Pulmonary artery endothelial cell (primary cell): Measurements from ENCODE around the gene ADH7. TPM values are rescaled to one million over a fixed set of nuclear protein-coding genes. Genes with fewer than 3 reads are reported as not detected.
A peak's percentile ranks its signal among the peaks of the same experiment; 100 is the strongest.
"Not testable (repeated sequence)": the region's sequence is repeated elsewhere in the genome, so short reads cannot be mapped to it uniquely, and the experiment has no call there.

Experiments used
- DNase-seq: peaks from one replicate; pipeline ENCODE4 v3.0.0-alpha.2; 2011; ENCODE audit warnings: low read depth, low spot score
- total RNA-seq: library from RNA; depleted of rRNA; stranded (reverse); fragments of >200 nt; gene quantifications from 2 replicates; pipeline ENCODE4 v1.2.3, GENCODE V29; 2014

Gene ADH7
- total RNA-seq, 1 donor from 2014 or later: not detected

DNA sequence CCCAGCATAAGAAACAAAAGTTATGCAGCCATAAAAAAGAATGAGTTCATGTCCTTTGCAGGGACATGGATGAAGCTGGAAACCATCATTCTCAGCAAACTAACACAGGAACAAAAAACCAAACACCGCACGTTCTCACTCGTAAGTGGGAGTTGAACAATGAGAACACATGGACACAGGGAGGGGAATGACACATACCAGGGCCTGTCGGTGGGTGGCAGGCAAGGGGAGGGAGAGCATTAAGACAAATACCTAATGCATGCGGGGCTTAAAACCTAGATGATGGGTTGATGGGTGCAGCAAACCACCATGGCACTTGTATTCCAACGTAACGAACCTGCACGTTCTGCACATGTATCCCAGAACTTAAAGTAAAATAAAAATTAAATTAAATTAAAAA, 19.4 kb downstream of the ADH7 start:
- DNase-seq: not testable (repeated sequence)

DNA sequence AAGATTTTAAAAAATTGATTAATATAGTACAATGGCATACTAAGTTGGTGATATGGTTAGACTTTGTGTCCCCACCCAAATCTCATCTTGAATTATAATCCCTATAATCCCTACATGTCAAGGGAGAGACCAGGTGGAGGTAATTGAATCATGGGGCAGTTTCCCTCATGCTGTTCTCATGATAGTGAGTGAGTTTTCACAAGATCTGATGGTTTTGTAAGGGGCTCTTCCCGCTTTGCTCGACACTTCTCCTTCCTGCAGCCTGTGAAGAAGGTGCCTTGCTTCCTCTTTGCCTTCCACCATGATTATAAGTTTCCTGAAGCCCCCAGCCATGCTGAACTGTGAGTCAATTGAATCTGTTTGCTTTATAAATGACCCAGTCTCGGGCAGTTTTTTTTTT, 20.2 kb downstream of the ADH7 start:
- DNase-seq: not testable (repeated sequence)

DNA sequence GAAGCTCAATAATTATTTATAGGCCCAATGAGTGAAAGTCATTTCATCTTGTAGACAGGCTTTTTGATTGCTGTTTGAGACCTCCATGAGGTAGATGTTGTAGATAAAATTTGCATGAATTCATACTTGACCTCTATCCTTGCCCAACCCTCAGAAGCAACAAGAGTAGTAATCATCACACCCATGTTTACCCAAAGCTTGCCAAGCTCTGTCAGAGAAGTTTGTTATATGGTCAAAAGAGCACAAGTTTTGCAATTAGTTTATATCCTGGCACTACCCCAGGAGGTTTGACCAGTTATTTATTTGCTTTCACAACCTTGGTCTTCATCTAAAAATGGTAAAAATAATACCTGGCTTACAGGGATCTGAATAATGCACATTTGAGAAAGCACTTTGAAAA, 20.7 kb downstream of the ADH7 start:
- no peak for DNase-seq

DNA sequence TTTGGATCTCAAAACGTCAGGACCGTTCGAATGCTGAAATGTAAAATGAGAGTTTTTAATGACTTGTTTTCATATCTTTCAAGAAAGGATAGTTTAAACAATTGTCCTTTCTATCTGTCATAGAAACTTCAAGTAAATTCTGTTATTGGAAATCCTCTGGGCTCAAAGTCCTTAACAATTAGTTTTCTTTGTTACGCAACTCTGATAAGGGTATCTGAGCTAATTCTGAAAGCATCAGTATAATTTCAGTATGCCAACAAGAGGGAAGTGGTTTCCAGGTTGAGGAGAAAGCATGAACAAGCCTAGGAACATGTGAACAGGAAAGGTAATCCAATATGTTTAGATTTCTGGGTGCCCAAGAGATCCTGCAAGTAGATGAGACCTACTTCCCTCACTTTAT, 22.0 kb downstream of the ADH7 start:
- no peak for DNase-seq

DNA sequence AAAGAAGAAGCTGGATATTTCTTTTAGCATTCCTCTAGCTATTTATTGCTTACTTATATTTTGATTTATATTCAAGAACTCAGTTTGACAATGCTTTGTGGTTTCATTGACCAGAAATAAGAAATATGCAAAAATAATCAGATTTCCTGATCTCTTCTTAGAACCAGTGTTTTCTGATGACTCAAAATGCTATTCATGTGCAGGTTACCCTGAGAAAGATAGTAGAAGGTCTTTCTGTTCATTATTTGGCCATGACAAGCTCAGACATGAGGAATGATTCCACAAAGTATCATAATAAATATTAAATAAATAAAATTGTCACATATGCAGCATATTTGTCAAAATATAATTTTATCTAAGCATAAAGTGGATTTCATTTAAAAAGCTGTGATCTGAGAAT, 24.1 kb downstream of the ADH7 start:
- no peak for DNase-seq

DNA sequence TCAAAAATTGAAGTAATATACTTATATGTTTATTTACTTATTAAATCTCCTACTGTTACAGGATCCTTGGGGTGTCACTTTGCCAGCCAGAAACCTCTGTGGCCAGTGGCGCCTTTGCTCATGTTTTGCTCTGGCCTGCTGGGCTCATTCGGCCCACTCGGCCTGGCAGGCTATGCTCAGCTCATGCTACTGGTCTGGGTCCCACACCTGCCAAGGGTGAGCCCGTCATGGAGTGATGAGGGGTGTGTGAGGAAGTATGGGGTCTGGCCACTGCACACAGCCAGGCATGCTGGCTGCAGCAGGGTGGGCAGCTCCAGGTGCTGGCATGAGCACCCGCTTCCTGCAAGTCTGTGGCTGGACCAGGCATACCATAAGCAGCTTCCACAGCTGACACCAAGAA, 25.1 kb downstream of the ADH7 start:
- no peak for DNase-seq

DNA sequence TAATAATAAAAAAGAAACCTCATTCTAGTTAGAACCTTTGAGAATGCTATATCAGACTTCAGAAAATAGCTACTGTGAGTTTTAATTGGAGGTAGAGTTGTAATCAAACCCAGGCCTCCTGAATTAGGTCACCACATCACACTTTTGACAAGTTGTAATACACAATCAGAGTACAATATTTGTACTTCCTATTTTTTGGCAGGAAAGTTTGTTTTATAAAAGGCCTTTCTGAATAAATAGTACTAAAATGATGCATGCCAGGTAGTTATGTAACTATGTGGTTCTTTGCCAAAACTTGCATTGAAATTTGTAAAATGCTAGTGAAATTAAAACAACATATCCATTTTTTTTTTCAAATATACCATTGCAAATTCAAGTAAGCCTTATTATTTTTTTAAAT, 26.8 kb downstream of the ADH7 start:
- DNase-seq: no peak

DNA sequence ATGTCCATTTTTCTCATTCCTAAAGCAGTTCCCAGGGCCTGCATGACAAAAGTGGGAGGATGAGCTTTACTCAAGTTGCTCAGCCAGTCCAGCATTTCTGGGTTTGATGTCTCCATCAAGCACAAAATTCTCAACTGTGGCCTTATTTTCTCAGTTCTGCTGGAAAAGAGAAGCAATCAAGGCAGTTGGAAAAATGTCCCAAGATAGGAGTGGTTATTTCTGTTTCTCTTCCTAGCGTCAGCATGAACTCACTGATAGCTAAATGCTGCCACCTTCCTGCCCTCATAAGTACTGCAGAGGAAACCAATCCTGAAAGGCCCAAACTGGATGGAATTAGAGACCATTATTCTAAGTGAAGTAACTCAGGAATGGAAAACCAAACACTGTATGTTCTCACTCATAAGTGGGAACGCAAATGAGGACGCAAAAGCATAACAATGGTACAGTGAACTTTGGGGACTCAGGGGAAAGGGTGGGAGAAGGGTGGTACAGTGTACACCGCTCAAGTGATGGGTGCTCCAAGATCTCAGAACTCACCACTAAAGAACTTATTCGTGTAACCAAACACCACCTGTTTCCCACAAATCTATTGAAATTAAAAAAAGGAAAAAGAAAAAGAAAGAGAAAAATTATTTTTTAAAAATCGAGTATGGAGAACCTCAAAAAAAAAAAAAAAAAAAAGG, 29.6 kb downstream of the ADH7 start:
- peak; percentile 46 for DNase-seq

DNA sequence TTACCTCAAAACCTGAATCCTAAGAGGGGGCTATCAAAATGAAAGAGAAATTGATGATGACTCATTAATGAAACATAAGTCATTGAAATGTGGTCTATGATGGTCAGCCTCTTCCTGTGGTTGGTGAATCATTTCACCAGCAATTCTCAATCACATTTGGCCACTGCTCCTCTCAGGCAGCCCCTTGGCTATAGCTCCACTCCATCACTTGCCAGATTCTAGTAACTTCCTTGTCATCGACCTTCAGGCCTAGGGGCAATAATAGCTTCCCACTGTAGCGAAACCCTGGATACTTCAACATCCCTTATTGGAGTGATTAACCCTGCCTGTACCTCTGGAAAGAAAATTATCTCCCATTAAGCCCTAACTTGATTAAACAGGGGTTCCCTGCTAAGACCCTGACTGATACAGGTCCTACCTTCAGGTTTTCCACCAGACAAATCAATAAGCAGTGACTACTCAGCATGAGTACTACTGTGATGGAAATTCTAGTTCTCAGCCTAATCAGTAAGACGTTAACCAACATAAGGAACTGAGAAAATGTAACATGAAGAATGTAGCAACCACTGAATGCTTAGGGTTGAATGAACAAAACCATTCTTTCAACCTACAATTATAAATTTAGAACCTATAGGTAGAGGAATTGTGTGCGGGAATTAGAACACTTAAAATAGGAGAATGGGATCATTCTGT, 30.4 kb downstream of the ADH7 start:
- DNase-seq: peak; percentile 10

DNA sequence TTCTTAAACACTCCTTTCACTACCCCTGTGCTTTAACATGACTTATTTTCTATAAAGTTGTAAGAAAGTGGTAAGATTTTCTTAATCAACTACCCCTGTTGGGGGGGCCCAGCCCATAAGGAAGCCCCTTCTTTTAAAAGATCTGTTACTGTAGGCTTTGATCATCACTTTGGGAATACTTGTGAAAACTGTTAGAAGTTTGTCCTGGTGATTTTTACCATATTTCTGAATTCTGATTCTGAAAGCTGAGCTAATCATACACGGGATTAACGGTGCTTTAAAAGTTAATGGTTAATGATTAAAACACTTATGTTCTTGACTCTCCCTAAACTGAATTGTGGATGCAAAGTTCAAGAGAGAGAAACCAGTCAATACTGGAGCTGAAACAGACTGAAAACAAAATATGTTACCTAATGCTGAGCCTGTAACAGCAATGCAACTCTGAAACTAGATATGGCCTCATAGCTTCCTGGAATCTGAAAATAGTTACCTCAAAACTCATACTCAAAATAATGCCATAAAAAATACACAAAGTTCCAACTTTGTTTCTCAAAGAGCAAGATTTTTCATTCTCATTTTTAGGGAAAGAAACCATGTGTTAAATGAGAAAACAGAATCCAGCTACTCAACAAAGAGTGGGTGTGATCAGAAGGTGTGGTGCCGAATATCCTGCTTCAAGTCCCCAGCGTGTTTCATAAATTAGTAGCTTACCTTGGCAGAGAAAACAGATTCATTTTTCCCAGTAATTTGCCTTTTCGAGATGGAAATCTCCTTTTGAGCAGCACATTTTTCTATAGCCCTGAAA, 31.6 kb downstream of the ADH7 start:
- DNase-seq: no peak

DNA sequence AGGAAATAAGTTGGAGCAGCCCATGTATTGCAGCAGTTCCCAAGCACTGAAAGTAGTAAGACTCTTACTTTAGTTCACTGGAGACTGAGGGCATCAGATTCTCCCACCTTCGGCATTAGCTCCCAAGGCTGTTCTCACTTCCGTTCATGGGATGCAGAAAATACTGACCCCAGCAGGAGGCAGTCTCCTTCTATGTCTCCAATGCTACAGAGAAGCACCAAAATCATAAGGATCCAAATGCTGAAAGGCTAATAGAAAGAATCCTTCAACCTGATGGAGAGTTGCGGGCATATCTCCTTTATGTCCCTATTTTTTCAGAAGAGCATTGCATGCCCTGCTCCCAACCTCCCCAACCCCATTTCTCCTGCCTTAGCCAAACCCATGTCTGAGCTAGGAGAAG, 32.4 kb downstream of the ADH7 start:
- no peak for DNase-seq

DNA sequence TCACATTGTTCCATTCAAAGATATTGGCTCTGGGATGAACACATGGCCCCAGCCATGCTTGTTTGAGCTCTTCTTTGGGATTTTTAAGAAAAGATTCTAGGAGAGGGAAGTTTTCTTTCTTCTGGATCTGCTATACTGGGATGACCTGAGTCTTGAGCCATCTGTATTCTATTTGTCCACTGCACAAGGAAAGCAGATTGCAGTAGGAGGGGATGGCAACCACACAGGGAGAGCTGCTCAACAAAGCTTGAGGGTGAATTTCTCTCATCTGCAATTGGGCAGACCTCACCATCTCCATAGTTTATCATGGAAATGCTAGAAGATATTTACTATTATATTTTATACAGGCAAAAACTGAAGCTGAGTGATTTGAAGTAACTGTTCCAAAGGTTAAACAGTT, 34.3 kb downstream of the ADH7 start:
- DNase-seq: no peak

DNA sequence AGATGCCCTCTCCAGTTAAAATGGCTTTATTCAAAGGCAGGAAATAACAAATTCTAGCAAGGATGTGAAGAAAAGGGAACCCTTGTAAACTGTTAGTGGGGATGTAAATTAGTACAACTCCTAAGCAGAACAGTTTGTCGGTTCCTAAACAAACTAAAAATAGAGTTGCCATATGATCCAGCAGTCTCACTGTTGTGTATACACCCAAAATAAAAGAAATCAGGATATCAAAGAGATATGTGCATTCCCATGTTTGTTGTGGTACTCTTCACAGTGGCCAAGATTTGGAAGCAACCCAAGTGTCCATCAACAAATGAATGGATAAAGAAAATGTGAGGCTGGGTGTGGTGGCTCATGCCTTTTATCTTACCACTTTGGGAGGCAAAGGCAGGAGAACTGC, 36.1 kb downstream of the ADH7 start:
- DNase-seq: no peak

DNA sequence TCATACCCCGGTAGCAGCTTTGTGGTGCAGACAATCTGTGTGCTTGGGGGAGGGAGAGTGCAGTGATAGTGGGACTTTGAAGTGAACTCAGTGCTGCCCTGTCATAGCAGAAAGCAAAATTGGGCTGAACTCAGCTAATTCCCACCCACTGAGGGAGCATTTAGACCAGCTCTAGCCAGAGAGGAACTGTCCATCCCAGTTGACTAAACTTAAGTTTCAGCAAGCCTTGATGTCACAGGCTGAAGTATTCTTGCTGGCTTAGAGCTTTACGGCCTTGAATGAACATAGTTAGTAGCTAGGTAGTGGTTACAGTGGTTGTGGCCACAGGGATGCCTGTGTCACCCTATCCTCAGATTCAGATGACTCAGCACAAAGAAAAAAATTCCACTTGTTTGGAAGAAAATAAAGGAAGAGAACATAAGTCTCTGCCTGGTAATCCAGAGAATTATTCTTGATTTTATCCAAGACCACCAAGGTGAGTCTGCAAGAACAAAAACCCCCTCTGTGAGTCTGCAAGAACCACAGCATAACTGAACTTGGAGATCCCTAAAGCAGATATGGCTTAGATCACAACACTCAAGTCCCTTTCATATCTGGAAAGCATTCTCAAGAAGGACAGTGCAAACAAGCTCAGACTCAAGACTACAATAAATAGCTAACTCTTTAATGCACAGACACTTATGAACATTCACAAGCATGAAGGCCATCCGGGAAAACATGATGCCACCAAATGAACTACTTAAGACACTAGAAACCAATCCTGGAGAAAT, 39.4 kb downstream of the ADH7 start:
- DNase-seq: no peak

DNA sequence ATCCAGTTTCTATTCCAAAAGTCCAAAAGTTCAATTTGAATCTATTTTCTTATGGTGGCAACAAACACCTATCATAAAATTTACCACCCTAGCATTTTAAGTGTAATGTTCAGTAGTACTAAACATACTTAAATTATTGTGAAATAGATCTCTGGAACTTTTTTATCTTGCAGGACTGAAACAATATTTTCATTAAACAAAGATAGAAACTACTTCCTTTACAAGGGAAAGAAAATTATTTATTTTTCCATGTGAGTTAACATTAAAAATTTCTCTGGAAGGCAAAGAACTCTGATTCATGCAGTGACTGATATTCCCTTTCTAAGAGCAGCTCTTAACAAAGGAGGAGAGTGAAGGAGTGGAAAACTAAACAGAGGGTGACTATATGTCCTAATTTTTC, 40.2 kb downstream of the ADH7 start:
- no peak for DNase-seq

DNA sequence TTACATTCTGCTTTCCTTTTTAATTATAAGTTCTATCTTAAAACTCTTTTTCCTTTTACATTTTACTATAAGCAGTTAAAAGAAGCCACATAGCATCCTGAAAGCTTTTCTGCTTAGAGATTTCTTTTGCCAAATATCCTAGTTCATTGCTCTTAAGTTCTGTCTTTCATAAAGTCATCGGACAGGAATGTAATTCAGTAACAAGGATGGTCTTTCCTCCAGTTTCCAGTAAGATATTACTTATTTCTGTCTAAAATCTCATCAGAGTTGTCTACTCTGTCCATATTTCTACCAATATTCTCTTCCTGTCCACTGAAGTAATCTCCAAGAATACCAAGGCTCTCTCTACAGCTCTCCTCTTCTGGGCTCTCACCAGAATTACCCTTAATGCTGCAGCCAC, 45.1 kb downstream of the ADH7 start:
- DNase-seq: no peak

DNA sequence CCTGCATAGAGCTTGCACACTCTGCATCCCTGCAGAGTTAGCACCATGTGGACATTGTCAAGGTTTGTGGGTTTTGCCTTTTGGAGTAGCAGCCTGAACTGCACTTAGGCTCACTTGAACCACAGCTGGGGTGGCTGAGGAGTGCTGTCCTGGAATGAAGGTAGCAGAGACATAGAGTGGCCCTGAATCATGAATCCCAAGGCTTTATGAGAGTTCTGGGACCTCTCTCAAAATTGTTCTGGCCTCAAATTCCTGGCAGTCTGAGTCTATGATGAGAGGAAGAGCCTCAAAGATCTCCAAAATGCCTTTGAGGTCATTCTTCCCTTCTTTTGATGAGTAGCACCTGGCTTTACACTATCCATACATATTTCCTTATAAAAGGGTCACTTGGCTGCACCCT, 45.5 kb downstream of the ADH7 start:
- no peak for DNase-seq

DNA sequence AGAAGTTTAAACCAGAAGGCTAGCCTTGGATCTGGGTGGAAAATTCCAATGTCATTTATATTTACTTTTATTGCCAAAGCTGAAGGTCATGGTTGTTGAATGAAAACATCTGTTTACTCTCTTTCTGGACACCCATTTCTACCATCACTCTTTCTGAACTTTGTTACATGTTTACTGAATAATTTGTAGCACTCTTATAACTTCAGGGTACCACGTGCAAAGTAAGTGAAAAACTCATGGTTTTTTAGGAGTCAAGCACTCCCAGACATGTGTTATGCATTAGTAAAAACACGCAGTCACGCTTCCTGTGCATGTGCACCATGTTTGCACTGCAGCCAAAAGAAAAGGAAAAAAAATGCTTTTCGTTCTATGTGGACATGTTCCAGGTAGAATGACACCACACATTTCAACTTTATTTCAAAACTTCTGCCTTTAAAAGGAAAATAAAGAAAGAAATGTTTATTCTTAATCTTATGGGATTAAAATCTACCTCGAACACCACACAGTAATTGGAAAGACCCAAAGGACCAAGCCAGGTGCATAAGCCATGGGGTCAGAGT, 51.2 kb downstream of the ADH7 start:
- no peak for DNase-seq

DNA sequence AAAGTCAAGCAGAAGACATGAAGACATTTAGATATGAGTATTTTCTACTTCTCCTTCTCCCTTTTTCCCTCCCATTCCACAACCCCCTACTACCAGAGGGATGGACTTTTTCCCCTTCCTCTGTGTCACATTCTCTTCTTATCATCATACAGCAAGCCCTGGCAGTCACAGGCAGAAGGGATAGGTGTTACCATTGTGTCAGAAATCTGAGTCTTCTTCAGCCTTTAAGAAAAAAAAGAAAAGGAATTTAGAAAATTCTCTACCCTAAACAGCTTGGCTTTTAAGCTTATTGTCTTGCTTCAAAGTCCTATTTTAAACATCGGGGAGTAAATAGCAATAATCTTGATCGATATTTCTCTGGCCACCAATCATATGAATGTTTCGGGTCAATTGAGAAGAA, 51.7 kb downstream of the ADH7 start:
- no peak for DNase-seq

DNA sequence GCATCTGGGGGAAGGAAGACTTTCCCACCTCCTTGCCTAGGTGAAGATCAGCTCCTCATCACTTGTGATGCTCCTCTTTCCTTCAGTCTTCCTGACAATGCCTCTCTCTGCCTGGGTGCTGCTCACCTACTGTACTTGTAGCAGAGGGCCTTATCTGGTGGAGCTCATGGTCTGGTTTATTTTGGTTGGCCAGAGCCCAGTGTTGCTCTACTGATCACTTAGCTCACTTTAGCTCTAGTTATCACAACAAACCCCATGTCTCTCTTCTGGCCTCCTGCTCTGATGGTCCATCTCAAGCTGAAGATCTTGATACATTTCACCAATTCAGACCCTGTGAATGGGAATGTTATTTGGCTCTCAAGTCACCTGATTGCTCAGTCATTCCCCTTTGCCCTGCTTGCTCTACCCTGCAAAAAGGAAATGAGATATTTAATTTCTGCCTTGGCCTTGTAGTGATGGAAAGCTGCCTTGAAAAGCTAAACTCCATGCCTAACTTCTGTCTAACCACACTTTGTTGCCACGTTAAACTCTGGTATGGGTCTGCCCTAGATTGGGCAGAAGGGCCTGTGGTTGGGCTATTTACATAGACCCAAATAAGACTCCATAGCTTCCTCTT, 52.3 kb downstream of the ADH7 start:
- no peak for DNase-seq

DNA sequence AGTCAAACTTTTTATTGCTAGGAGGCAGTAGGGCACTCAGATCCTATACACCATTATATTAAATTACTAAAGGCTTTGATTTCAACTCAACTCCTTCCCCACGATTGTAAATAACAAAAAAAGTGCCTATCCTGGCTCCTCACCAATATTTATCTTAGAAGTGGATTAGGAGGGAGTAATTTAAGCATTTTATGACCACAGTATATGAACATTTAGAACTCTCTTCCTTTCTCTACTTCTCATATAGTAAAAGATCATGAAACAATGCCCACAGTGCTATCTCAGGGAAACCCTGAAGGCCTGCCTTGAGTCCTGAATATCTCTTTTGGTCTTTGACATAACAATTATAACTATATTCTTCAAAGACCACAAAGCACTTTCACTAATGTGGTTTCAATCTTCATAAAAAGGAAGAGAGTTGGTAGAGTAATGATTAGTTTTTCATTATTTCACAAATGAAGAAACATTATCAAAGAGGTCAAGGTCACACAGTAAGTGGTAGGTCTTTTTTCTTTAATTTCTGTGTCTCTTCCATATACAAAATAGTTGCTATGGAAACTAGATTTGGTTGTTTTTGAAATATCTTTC, 53.5 kb downstream of the ADH7 start:
- no peak for DNase-seq
